Cardiac muscle cell (in vitro differentiated cells and primary cell): ENCODE results near the gene CAPRIN1. TPM values are rescaled to one million over a fixed set of nuclear protein-coding genes. Genes with fewer than 3 reads are reported as not detected.
A peak's percentile ranks its signal among the peaks of the same experiment; 100 is the strongest.

Experiments used
- DNase-seq, 2 donors: peaks; one replicate each; pipeline versions ENCODE4 v3.0.0 to v3.0.0-alpha.2; 2010 to 2017; ENCODE audit warnings: low read depth in 1 of 2, low spot score in 1 of 2
- H3K27ac ChIP-seq: fragments of 200-600 bp; sonication (generic); 2 replicates; pipeline ENCODE4 v1.5.1; 2016
- H3K27me3 ChIP-seq: fragments of 200-600 bp; sonication (generic); 2 replicates; pipeline ENCODE4 v1.6.0; 2016; ENCODE audit warnings: control low read depth
- H3K36me3 ChIP-seq: fragments of 200-600 bp; sonication (generic); 2 replicates; pipeline ENCODE4 v1.5.1; 2016; ENCODE audit warnings: control low read depth
- H3K4me1 ChIP-seq: fragments of 200-600 bp; sonication (generic); 2 replicates; pipeline ENCODE4 v1.8.1; 2017; ENCODE audit warnings: low read depth, mild to moderate bottlenecking, mixed run types
- H3K4me3 ChIP-seq: fragments of 200-600 bp; sonication (generic); 2 replicates; pipeline ENCODE4 v1.5.1; 2016; ENCODE audit warnings: mild to moderate bottlenecking
- H3K9me3 ChIP-seq: fragments of 200-600 bp; sonication (generic); 2 replicates; pipeline ENCODE4 v1.5.1; 2017; ENCODE audit warnings: low read depth, mild to moderate bottlenecking, control low read depth
- polyA plus RNA-seq: library from polyadenylated mRNA; unstranded; fragments of >200 nt; fragmentation: Nextera tagmentation; extraction: Ambion mirVana; gene quantifications from 2 replicates; pipeline ENCODE4 v1.2.1, GENCODE V29; 2016
- total RNA-seq: library from RNA; depleted of rRNA; stranded (reverse); fragments of >200 nt; gene quantifications from 2 replicates; pipeline ENCODE4 v1.2.3, GENCODE V29; 2016
- TF ChIP-seq, protein P1 (sequence below): IDR thresholded peaks from 2 replicates; pipeline ENCODE4 v1.5.1; 2012; ENCODE audit warnings: low read depth, mild to moderate bottlenecking, low read length

The CAPRIN1 gene
- total and polyA plus RNA-seq, 2 experiments from 2014 or later, result 120 to 249 TPM

DNA sequence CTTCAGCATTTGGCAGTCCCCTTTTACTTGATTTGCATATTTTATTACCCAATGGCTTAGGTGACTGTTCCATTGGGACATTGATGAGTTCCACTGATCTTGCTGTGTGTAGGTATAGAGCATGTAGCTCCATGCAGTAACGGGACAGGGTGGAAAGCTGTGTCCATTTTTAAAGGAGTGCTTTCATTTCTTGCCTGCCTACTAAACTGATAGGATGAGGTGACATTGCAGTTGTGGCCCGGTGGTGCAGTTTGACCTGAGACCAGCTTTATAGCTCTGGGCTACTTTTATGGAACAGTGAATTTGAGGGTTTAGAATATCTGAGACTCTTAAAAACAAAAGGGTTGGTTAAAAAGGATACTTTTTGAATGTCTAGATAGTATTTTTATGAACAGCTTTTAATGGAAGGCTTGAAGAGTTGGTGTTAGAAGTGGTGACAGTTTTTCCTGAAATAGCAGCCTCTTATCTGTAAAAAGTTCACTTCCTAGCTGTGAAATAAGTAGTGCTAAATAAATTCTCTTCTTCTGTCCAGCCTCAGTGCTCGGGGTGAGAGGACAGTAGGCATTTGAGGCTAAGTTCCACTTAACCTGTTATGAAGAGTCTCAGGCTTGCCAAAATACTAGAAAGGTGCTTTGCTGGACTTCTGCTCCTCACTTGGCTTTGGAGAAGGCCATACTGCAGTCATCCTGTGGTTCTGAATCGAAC is 80.9 kb downstream of the CAPRIN1 start:
- DNase-seq, result peak in 1 of 2 donors; percentile 24
- peak overlapping the region; percentile 67 for H3K27ac ChIP-seq
- no peaks in the 10 kb centered on the region for H3K27me3 ChIP-seq
- no peaks in the 10 kb centered on the region for H3K9me3 ChIP-seq
- H3K36me3 ChIP-seq, result peaks cover 27% of the 10 kb centered on the region
- H3K4me1 ChIP-seq, result peaks cover 26% of the 10 kb centered on the region
- TF ChIP-seq, protein P1, sequence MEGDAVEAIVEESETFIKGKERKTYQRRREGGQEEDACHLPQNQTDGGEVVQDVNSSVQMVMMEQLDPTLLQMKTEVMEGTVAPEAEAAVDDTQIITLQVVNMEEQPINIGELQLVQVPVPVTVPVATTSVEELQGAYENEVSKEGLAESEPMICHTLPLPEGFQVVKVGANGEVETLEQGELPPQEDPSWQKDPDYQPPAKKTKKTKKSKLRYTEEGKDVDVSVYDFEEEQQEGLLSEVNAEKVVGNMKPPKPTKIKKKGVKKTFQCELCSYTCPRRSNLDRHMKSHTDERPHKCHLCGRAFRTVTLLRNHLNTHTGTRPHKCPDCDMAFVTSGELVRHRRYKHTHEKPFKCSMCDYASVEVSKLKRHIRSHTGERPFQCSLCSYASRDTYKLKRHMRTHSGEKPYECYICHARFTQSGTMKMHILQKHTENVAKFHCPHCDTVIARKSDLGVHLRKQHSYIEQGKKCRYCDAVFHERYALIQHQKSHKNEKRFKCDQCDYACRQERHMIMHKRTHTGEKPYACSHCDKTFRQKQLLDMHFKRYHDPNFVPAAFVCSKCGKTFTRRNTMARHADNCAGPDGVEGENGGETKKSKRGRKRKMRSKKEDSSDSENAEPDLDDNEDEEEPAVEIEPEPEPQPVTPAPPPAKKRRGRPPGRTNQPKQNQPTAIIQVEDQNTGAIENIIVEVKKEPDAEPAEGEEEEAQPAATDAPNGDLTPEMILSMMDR, result no peak
- no peak overlapping the region for H3K4me3 ChIP-seq

DNA sequence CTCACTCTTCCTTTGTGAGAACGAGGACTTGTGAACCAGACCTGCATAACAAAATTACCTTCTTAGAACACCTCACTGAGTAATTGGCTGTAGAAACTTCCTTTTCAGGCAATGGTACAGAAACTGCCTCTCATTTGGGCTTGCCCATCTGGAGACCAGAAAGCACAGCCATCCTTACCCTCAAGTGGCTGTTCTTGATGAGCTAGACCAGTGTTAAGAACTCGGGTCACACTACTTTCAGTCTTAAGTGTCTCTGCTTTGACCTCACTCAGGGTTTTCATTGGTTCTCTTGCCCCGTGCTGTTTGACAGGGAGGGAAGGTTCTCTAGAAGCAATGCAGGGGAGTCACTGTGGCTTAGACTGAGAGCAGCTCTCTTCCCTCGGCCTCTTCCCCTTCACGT is 83.2 kb downstream of the CAPRIN1 start:
- Histone ChIP-seq H3K27ac (no peak overlapping the region), H3K4me1 (peaks cover 26% of the 10 kb centered on the region), H3K27me3 (no peaks in the 10 kb centered on the region), H3K9me3 (no peaks in the 10 kb centered on the region), H3K4me3 (no peak overlapping the region), H3K36me3 (peaks cover 39% of the 10 kb centered on the region)
- TF ChIP-seq, protein P1, result no peak
- peak in 1 of 2 donors; percentile 30 for DNase-seq

DNA sequence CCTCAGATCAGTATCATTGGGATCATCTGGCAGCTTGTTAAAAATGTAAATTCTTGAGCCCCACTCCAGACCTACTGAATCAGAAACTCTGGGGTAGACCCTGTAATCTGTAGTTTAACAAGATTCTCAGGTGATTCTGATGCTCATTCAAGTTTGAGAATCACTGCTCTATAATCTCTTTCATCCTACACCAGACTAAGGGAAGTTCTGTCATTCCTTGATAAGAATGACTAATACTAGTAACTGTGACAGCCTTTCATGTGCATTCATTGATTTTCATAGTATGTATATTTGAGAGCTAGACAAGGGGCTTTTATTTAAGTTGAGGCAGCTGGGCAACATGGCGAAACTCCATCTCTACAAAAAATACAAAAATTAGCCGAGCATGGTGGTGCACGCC is 83.9 kb downstream of the CAPRIN1 start:
- Histone ChIP-seq H3K36me3 (peaks cover 45% of the 10 kb centered on the region), H3K27ac (no peak overlapping the region), H3K4me1 (peaks cover 26% of the 10 kb centered on the region), H3K27me3 (no peaks in the 10 kb centered on the region), H3K9me3 (no peaks in the 10 kb centered on the region), H3K4me3 (no peak overlapping the region)
- TF ChIP-seq, protein P1, result no peak
- DNase-seq, result no peak

DNA sequence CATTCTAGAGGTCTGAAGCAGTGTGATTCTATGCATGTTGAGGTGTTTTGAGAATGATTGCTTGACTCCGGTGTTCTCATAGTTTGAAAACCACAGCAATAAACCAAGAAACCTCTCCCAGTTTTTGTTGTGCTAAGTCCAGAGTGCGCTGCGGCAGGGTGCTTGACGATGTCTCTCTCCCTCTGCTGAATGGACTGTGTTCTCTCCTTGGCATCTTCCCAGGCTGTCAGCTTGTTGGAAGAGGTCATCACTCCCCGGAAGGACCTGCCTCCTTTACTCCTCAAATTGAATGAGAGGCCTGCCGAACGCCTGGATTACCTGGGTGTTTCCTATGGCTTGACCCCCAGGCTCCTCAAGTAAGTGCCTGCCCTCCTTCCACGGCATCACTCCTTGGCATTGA is 84.9 kb downstream of the CAPRIN1 start:
- Histone ChIP-seq H3K9me3 (no peaks in the 10 kb centered on the region), H3K27ac (no peak overlapping the region), H3K27me3 (no peaks in the 10 kb centered on the region), H3K4me1 (peaks cover 21% of the 10 kb centered on the region), H3K4me3 (no peak overlapping the region), H3K36me3 (peaks cover 55% of the 10 kb centered on the region)
- TF ChIP-seq, protein P1, result no peak
- no peak for DNase-seq

DNA sequence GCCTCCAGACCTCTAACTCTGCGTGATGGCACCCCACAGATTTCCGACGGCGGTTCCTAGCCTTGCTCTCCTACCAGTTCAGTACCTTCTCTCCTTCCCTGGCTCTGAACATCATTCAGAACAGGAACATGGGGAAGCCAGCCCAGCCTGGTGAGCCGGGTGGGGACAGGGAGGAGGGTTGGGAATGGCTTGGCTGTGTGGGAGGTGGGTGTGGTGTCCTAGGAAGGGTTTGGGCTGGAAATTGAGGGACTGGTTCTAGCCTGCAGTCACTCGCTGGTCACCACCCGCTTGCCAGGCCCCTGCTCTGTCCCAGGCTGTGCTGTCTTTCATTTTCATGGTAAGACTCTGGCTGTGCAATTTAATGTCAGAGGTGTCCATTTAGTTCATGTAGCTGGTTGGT is 87.8 kb downstream of the CAPRIN1 start:
- no peak overlapping the region for H3K4me3 ChIP-seq
- no peak for DNase-seq
- H3K36me3 ChIP-seq, result peaks cover 58% of the 10 kb centered on the region
- H3K27me3 ChIP-seq, result no peaks in the 10 kb centered on the region
- TF ChIP-seq, protein P1, result no peak
- H3K4me1 ChIP-seq, result peaks cover 19% of the 10 kb centered on the region
- H3K27ac ChIP-seq, result no peak overlapping the region
- no peaks in the 10 kb centered on the region for H3K9me3 ChIP-seq
